Fibroblast of the conjunctiva (primary cell): ENCODE data around the gene CMC2.

ENCODE experiments used
- DNase-seq: peaks from one replicate; pipeline ENCODE4 v3.0.0-alpha.2; 2010; ENCODE audit warnings: low read depth

The CMC2 gene

GRCh38 chr16:80924372-80924978 is 82.2 kb downstream of the CMC2 start:
- no peak for DNase-seq

GRCh38 chr16:80923356-80923755 is 83.3 kb downstream of the CMC2 start:
- no peak for DNase-seq
